Heart left ventricle (tissue), 16 donors: ENCODE measurements around the gene ZNF12. TPM values are rescaled to one million over a fixed set of nuclear protein-coding genes. Genes with fewer than 3 reads are reported as not detected.

ENCODE experiments used
- ATAC-seq, 4 donors: fragments of 200-7000 bp; cut with Tn5 transposase; one replicate each; pipeline ENCODE4 v1.9.1; 2020 to 2022; ENCODE audit warnings: moderate library complexity in 4 of 4, mild to moderate bottlenecking in 3 of 4, moderate number of reproducible peaks in 1 of 4
- DNase-seq, 5 donors: peaks; one replicate each; pipeline ENCODE4 v3.0.0-alpha.2; 2020
- H3K27ac ChIP-seq, 12 donors: fragments of 200-600 bp; sonication (generic) in 4 of 12; one replicate each; pipeline versions ENCODE4 v1.5.0 to v1.8.0; 2016 to 2022; ENCODE audit warnings: mild to moderate bottlenecking in 2 of 12
- H3K27me3 ChIP-seq, 9 donors: fragments of 200-600 bp; sonication (generic) in 2 of 9; one replicate each; pipeline versions ENCODE4 v1.5.1 to v1.8.0; 2016 to 2022; ENCODE audit warnings: mild to moderate bottlenecking in 3 of 9
- H3K36me3 ChIP-seq, 9 donors: fragments of 200-600 bp; sonication (generic) in 2 of 9; one replicate each; pipeline versions ENCODE4 v1.5.0 to v1.8.0; 2018 to 2022; ENCODE audit warnings: mild to moderate bottlenecking in 2 of 9
- H3K4me1 ChIP-seq, 12 donors: fragments of 200-600 bp; sonication (generic) in 4 of 12; one replicate each; pipeline versions ENCODE4 v1.5.0 to v1.8.0; 2016 to 2022; ENCODE audit warnings: mild to moderate bottlenecking in 3 of 12
- H3K4me3 ChIP-seq, 12 donors: fragments of 200-600 bp; sonication (generic) in 4 of 12; one replicate each; pipeline versions ENCODE4 v1.5.0 to v1.8.0; 2017 to 2022; ENCODE audit warnings: mild to moderate bottlenecking in 9 of 12, moderate library complexity in 4 of 12
- H3K9me3 ChIP-seq, 12 donors: fragments of 200-600 bp; sonication (generic) in 4 of 12; one replicate each; pipeline versions ENCODE4 v1.5.0 to v1.8.0; 2016 to 2022; ENCODE audit warnings: mild to moderate bottlenecking in 1 of 12
- POLR2A ChIP-seq, 2 donors: fragments of 450-650 bp; IDR thresholded peaks; one replicate each; pipeline ENCODE4 v1.6.1; 2017; ENCODE audit warnings: antibody characterized with exemption in 2 of 2, mild to moderate bottlenecking in 2 of 2, moderate library complexity in 2 of 2
- whole genome bisulfite sequencing, 4 donors: extraction: QIAGEN DNeasy Blood & Tissue Kit in 2 of 4; methylation state at CpG; one replicate each; pipeline versions ENCODE4 v1.1.5 to v1.1.7; 2013 to 2018; 5-methylcytosine and 5-hydroxymethylcytosine counted together
- intact Hi-C, 10 donors: fragments of 100-400 bp; cut with DNase I; formaldehyde crosslinking; loops; one replicate each; pipeline versions ENCODE4 v1.11.1 to v1.14.2; 2022
- polyA plus RNA-seq, 2 donors: library from polyadenylated mRNA; stranded (reverse); fragments of 200-250 nt; gene quantifications; one replicate each; pipeline ENCODE4 v1.2.3, GENCODE V29; 2013
- total RNA-seq, 9 donors: library from RNA; depleted of rRNA in 2 of 9; stranded (reverse); fragments of >200 nt in 2 of 9; fragmentation: NEBNext Ultra II Directional in 3 of 9; extraction: Animal tissue kit (Norgen Biotek cat#: 25700) in 3 of 9; gene quantifications; one replicate each; pipeline versions ENCODE4 v1.1.0 to v1.2.4, GENCODE V29; 2016 to 2023
- TF ChIP-seq, protein P1 (sequence below), 12 donors: fragments of 200-600 bp; sonication (generic) in 4 of 12; IDR thresholded peaks; one replicate each; pipeline versions ENCODE4 v1.5.0 to v1.8.0; 2018 to 2022; ENCODE audit warnings: antibody characterized with exemption in 12 of 12, mild to moderate bottlenecking in 5 of 12
- donor health status: ischemic (EF 13 %, LVEDD 7.1; RV severe dilation, severe dysfunction).
- donor health status: healthy with polysubstance abuse.
- donor health status: DM: no; HTN: yes; CAD: no.
- donor health status: DM: no; HTN: no; CAD: no.
- donor health status: ischemic (EF 25% LVEDD 6.9; RV normal size, moderate dysfunction).
- donor health status: ischemic (EF 25% LVEDD 5.7; RV mildly dilated, moderate dysfunction).
- donor health status: healthy.
- donor health status: DM: yes; HTN: yes; CAD: no.
- donor health status: ischemic (EF 35%, LVEDD 5.7; RV mildly dilated, moderate dysfunction).
- donor health status: nonischemic (EF 11% LVEDD 7.7; RV severe dilation, severe dysfunction).
- donor health status: DM: yes; HTN: yes; CAD: no.
- donor health status: PGD.
- donor health status: ischemic (EF 29% LVEDD 5.4; RV normal size, mild dysfunction).
- donor health status: nonischemic (EF 23%, LVEDD 6.1; RV moderate dilation, normal function).

Gene ZNF12
- total and polyA plus RNA-seq, 11 donors: 6.4 to 20.1 (median 13.4) TPM

DNA sequence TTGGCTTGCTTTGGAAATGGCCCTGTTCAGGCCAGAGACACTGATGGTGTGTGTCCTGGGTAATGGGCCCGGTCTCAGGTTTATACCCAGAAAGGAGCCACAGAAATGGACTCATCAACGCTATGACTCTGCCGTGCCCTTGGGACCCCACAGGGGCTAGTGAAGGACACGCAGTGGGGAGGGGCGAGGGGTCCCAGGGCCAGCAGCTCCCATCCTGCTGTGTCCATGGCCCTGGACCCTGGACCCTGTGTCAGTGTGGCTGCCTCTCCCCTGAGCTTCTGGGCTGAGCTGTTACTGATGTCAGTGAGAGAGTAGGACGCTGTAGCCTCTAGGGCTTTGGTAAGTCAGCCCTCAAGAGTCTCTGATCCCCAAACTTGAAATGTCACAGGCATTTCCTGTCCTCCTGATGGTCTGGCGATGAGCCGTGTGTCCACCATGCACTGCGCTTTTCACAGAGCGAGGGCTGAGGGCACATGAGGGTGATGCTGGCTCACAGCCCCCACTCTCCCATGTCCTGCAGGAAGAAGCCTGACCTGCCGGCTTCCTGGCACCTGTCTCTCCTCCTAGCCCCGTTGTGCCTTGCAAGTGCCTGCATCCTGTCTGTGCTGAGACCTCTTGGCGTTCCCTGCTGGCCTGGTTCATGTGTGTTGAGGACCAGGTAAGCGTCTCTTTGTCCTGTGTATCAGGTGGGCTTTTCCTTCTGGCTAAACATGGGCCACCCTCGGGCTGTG lies 65.3 kb downstream of the ZNF12 start:
- H3K36me3 ChIP-seq: peaks cover 0 to 59% (median 46%) of the 10 kb centered on the region in 9 donors
- DNase-seq (no peak), ATAC-seq (no peak)
- intact Hi-C loops: no loop called here
- TF ChIP-seq POLR2A (IDR thresholded peaks at IDR 0.05): no peak
- TF ChIP-seq, protein P1, sequence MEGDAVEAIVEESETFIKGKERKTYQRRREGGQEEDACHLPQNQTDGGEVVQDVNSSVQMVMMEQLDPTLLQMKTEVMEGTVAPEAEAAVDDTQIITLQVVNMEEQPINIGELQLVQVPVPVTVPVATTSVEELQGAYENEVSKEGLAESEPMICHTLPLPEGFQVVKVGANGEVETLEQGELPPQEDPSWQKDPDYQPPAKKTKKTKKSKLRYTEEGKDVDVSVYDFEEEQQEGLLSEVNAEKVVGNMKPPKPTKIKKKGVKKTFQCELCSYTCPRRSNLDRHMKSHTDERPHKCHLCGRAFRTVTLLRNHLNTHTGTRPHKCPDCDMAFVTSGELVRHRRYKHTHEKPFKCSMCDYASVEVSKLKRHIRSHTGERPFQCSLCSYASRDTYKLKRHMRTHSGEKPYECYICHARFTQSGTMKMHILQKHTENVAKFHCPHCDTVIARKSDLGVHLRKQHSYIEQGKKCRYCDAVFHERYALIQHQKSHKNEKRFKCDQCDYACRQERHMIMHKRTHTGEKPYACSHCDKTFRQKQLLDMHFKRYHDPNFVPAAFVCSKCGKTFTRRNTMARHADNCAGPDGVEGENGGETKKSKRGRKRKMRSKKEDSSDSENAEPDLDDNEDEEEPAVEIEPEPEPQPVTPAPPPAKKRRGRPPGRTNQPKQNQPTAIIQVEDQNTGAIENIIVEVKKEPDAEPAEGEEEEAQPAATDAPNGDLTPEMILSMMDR (IDR thresholded peaks at IDR 0.05): no peak
- H3K4me3 ChIP-seq: no peak overlapping the region
- H3K27ac ChIP-seq: no peak overlapping the region
- WGBS, 4 donors: 74 to 89% (median 86%) methylated on average over 8 to 15 of the region's 15 CpGs
- H3K4me1 ChIP-seq: peaks cover 0 to 27% (median 13%) of the 10 kb centered on the region in 12 donors
- no peaks in the 10 kb centered on the region for H3K9me3 ChIP-seq
- H3K27me3 ChIP-seq: no peaks in the 10 kb centered on the region

DNA sequence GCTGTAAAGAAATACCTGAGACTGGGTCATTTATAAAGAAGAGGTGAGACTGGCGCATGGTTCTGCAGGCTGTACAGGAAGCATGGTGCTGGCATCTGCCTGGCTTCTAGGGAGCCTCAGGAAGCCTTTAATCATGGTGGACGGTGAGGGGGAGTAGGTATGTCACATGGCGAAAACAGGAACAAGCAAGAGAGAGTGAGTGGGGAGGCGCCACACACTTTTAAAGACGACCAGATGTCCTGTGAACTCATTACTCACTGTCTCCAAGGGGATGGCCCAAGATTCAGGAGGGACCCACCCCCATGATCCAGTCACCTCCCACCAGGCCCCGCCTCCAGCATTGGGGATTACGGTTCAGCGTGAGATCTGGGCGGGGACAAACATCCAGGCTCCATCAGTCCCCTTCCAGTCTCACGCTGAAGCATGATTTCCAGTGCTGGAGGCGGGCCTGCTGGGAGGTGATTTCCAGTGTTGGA lies 66.5 kb downstream of the ZNF12 start:
- intact Hi-C loops: no loop called here
- no peak for TF ChIP-seq POLR2A (IDR thresholded peaks at IDR 0.05)
- TF ChIP-seq, protein P1 (IDR thresholded peaks at IDR 0.05): no peak
- no peaks in the 10 kb centered on the region for H3K9me3 ChIP-seq
- ATAC-seq (peak in 3 of 4 donors; percentile 19 to 60 (median 41)), DNase-seq (peak in 2 of 5 donors; percentile 56 to 68)
- H3K27me3 ChIP-seq: no peaks in the 10 kb centered on the region
- no peak overlapping the region for H3K27ac ChIP-seq
- no peak overlapping the region for H3K4me3 ChIP-seq
- peaks cover 0 to 47% (median 37%) of the 10 kb centered on the region in 9 donors for H3K36me3 ChIP-seq
- peaks cover 0 to 31% (median 17%) of the 10 kb centered on the region in 12 donors for H3K4me1 ChIP-seq
- WGBS, 4 donors: 61 to 65% (median 63%) methylated on average over 10 to 11 of the region's 11 CpGs

DNA sequence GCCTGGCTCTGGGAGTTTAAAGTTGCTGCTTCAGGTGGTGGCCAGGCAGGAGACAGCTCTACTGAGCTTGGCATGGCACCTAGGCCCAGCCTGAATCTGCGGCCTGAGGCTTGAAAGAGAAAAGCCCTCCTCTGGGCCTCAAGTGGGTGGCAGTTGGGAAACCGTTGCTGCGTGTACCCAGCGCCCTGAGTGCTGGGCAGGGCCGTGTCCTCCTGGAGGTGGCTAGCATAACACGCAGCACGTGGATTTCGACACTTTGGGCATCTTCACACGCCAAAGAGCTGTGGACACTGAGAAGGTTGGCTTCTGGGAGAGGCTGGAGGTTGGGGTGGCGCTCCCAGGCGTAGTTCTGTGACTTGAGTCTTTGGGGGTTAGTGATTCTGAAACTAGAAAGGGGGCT lies 67.1 kb downstream of the ZNF12 start:
- TF ChIP-seq, protein P1 (IDR thresholded peaks at IDR 0.05): no peak
- no peak for TF ChIP-seq POLR2A (IDR thresholded peaks at IDR 0.05)
- no peak for ATAC-seq
- Histone ChIP-seq H3K36me3 (peaks cover 0 to 40% (median 31%) of the 10 kb centered on the region in 9 donors), H3K27me3 (no peaks in the 10 kb centered on the region), H3K9me3 (no peaks in the 10 kb centered on the region), H3K4me1 (peaks cover 0 to 31% (median 17%) of the 10 kb centered on the region in 12 donors), H3K4me3 (no peak overlapping the region), H3K27ac (no peak overlapping the region)
- DNase-seq: no peak
- intact Hi-C loops: loop anchor here in 1 of 10 donors (5.0 kb wide), 2 partner anchors 68 to 88 kb away; partner anchors contain the start of gene ZNF12
- WGBS, 4 donors: 88 to 97% (median 95%) methylated on average over 10 to 11 of the region's 11 CpGs

GRCh38 chr7:6639032-6639431 lies 67.7 kb downstream of the ZNF12 start:
- peaks cover 0 to 31% (median 17%) of the 10 kb centered on the region in 12 donors for H3K4me1 ChIP-seq
- WGBS, 4 donors: 70 to 81% (median 77%) methylated on average over 4 of the region's 4 CpGs
- no peak for ATAC-seq
- peaks cover 0 to 34% (median 26%) of the 10 kb centered on the region in 9 donors for H3K36me3 ChIP-seq
- no peak for DNase-seq
- H3K9me3 ChIP-seq: no peaks in the 10 kb centered on the region
- H3K27me3 ChIP-seq: no peaks in the 10 kb centered on the region
- TF ChIP-seq POLR2A (IDR thresholded peaks at IDR 0.05): no peak
- TF ChIP-seq, protein P1 (IDR thresholded peaks at IDR 0.05): no peak
- no peak overlapping the region for H3K27ac ChIP-seq
- intact Hi-C loops: loop anchor here in 1 of 10 donors (5.0 kb wide), 2 partner anchors 68 to 88 kb away; partner anchors contain the start of gene ZNF12
- peak overlapping the region in 1 of 12 donors; percentile 98 for H3K4me3 ChIP-seq
